Fibroblast of lung (primary cell): ENCODE measurements around the gene MCRIP2. TPM values are rescaled to one million over a fixed set of nuclear protein-coding genes. Genes with fewer than 3 reads are reported as not detected.

Experiments
- DNase-seq, 2 donors: peaks; one replicate each; pipeline versions ENCODE4 v3.0.0 to v3.0.0-alpha.2; 2010; ENCODE audit warnings: low read depth in 2 of 2
- H2AFZ ChIP-seq: 2 replicates; pipeline ENCODE4 v1.5.1; 2012; ENCODE audit warnings: low read length, control low read depth, inconsistent platforms
- H3K27ac ChIP-seq: 2 replicates; pipeline ENCODE4 v1.5.1; 2011; ENCODE audit warnings: low read length, control low read depth; ENCODE audit not compliant: insufficient read depth
- H3K27me3 ChIP-seq: 2 replicates; pipeline ENCODE4 v1.5.1; 2011; ENCODE audit warnings: mild to moderate bottlenecking, low read length; ENCODE audit not compliant: control insufficient read depth, insufficient read depth
- H3K36me3 ChIP-seq: 2 replicates; pipeline ENCODE4 v1.5.1; 2011; ENCODE audit warnings: low read length; ENCODE audit not compliant: control insufficient read depth, insufficient read depth
- H3K4me1 ChIP-seq: 2 replicates; pipeline ENCODE4 v1.5.1; 2011; ENCODE audit warnings: low read length; ENCODE audit not compliant: control insufficient read depth, insufficient read depth; ENCODE audit errors: extremely low read depth
- H3K4me2 ChIP-seq: 2 replicates; pipeline ENCODE4 v1.5.1; 2011; ENCODE audit warnings: low read length, control low read depth; ENCODE audit not compliant: insufficient read depth; ENCODE audit errors: extremely low read depth
- H3K4me3 ChIP-seq, 4 experiments: fragments of 200-600 bp in 1 of 4; sonication (generic) in 1 of 4; replicated peaks in 1 of 4; 2 replicates each; pipeline ENCODE4 v1.5.1; 2011 to 2016; ENCODE audit warnings: low read length in 4 of 4, low read depth in 3 of 4, mild to moderate bottlenecking in 3 of 4, control low read depth in 2 of 4, inconsistent platforms in 1 of 4, mixed read lengths in 1 of 4; ENCODE audit not compliant: insufficient read depth in 1 of 4; ENCODE audit errors: control extremely low read depth in 1 of 4
- H3K79me2 ChIP-seq: 2 replicates; pipeline ENCODE4 v1.5.1; 2012; ENCODE audit warnings: mild to moderate bottlenecking, low read length, inconsistent platforms; ENCODE audit not compliant: control insufficient read depth, insufficient read depth
- H3K9ac ChIP-seq: 2 replicates; pipeline ENCODE4 v1.5.1; 2011; ENCODE audit warnings: mild to moderate bottlenecking, low read length, control low read depth; ENCODE audit not compliant: insufficient read depth
- H3K9me3 ChIP-seq: 2 replicates; pipeline ENCODE4 v1.5.1; 2012; ENCODE audit warnings: low read depth, low read length; ENCODE audit not compliant: control insufficient read depth, insufficient read depth
- H4K20me1 ChIP-seq: 2 replicates; pipeline ENCODE4 v1.5.1; 2011; ENCODE audit warnings: low read length; ENCODE audit not compliant: control insufficient read depth, insufficient read depth; ENCODE audit errors: extremely low read depth
- CTCF ChIP-seq, 2 donors: IDR thresholded peaks in 1 of 2; conservative IDR thresholded peaks in 1 of 2; 1 replicate in 1 of 2; 2 replicates in 1 of 2; pipeline ENCODE4 v1.5.1; 2011 to 2012; ENCODE audit warnings: low read length in 2 of 2, control low read depth in 1 of 2, inconsistent platforms in 1 of 2, low read depth in 1 of 2, mild to moderate bottlenecking in 1 of 2
- EZH2 ChIP-seq: IDR thresholded peaks from 2 replicates; pipeline ENCODE4 v1.5.1; 2012; ENCODE audit warnings: low read length, control low read depth, mild to moderate bottlenecking; ENCODE audit errors: missing control alignments
- polyA plus RNA-seq, 2 donors: library from polyadenylated mRNA; depleted of rRNA in 1 of 2; stranded (reverse) in 1 of 2; unstranded in 1 of 2; fragments of >200 nt; gene quantifications; 2 replicates each; pipeline ENCODE4 v1.2.1, GENCODE V29; 2011 to 2012; ENCODE audit warnings: missing spikeins in 1 of 2
- total RNA-seq: library from RNA; depleted of rRNA; stranded (reverse); fragments of >200 nt; gene quantifications from 2 replicates; pipeline ENCODE4 v1.2.1, GENCODE V29; 2014

Gene MCRIP2
- total and polyA plus RNA-seq, 2 donors (not counting 1 experiment from before 2014, with no cell fraction given), result 2.8 to 18.0 TPM

- Histone ChIP-seq H3K27me3 (no peaks in the 10 kb centered on the region), H3K27ac (no peak overlapping the region), H3K9ac (no peak overlapping the region), H3K4me1 (no peaks in the 10 kb centered on the region), H2AFZ (no peak overlapping the region), H3K4me2 (no peak overlapping the region), H4K20me1 (no peaks in the 10 kb centered on the region), H3K4me3 (no peak overlapping the region), H3K9me3 (no peaks in the 10 kb centered on the region), H3K36me3 (no peaks in the 10 kb centered on the region), H3K79me2 (no peaks in the 10 kb centered on the region)
- no peak for TF ChIP-seq EZH2
- no peak for DNase-seq
Observed at GRCh38 chr16:606656-607307, 34.8 kb upstream of the MCRIP2 start.

- no peak overlapping the region for H3K27ac ChIP-seq
- no peak overlapping the region for H2AFZ ChIP-seq
- no peak overlapping the region for H3K4me3 ChIP-seq
- H3K36me3 ChIP-seq, result no peaks in the 10 kb centered on the region
- H3K27me3 ChIP-seq, result no peaks in the 10 kb centered on the region
- no peaks in the 10 kb centered on the region for H3K4me1 ChIP-seq
- no peak overlapping the region for H3K4me2 ChIP-seq
- H3K9ac ChIP-seq, result no peak overlapping the region
- H3K79me2 ChIP-seq, result no peaks in the 10 kb centered on the region
- DNase-seq, result no peak
- no peaks in the 10 kb centered on the region for H4K20me1 ChIP-seq
- no peaks in the 10 kb centered on the region for H3K9me3 ChIP-seq
- TF ChIP-seq EZH2, result no peak
- TF ChIP-seq CTCF (conservative IDR thresholded peaks at IDR 0.05 in 1 of 2, IDR thresholded peaks at IDR 0.05 in 1 of 2; ENCODE audit: low read depth in 1 of 2, low read length in 2 of 2), result no peak
Observed at GRCh38 chr16:608019-608418, 33.6 kb upstream of the MCRIP2 start.

GRCh38 chr16:609316-609715, 32.3 kb upstream of the MCRIP2 start:
- Histone ChIP-seq H3K36me3 (no peaks in the 10 kb centered on the region), H4K20me1 (no peaks in the 10 kb centered on the region), H3K4me2 (no peak overlapping the region), H3K9ac (no peak overlapping the region), H2AFZ (no peak overlapping the region), H3K27me3 (no peaks in the 10 kb centered on the region), H3K4me3 (no peak overlapping the region), H3K79me2 (no peaks in the 10 kb centered on the region), H3K27ac (no peak overlapping the region), H3K4me1 (no peaks in the 10 kb centered on the region), H3K9me3 (no peaks in the 10 kb centered on the region)
- TF ChIP-seq EZH2 (no peak), CTCF (conservative IDR thresholded peaks at IDR 0.05 in 1 of 2, IDR thresholded peaks at IDR 0.05 in 1 of 2; ENCODE audit: low read depth in 1 of 2, low read length in 2 of 2) (no peak)
- DNase-seq, result no peak
